IPS DF 6.9 (cell line): ENCODE data around the gene BTRC.

Source experiments
- DNase-seq: peaks from one replicate; pipeline ENCODE4 v3.0.0-alpha.2; 2013; ENCODE audit warnings: low read depth, low spot score
- H3K27ac ChIP-seq: one replicate; pipeline ENCODE4 v1.5.1; 2013; ENCODE audit warnings: low read length, control low read depth
- H3K27me3 ChIP-seq: 2 replicates; pipeline ENCODE4 v1.6.1; 2013; ENCODE audit warnings: mild to moderate bottlenecking, low read length; ENCODE audit not compliant: control insufficient read depth, insufficient read depth
- H3K36me3 ChIP-seq: 2 replicates; pipeline ENCODE4 v1.6.1; 2013; ENCODE audit warnings: low read length; ENCODE audit not compliant: control insufficient read depth, insufficient read depth
- H3K4me1 ChIP-seq: 2 replicates; pipeline ENCODE4 v1.6.1; 2013; ENCODE audit warnings: low read length; ENCODE audit not compliant: control insufficient read depth, insufficient read depth
- H3K4me3 ChIP-seq: 2 replicates; pipeline ENCODE4 v1.5.1; 2013; ENCODE audit warnings: mild to moderate bottlenecking, low read length
- H3K9me3 ChIP-seq: 2 replicates; pipeline ENCODE4 v1.6.1; 2013; ENCODE audit warnings: low read length, inconsistent platforms; ENCODE audit not compliant: control insufficient read depth, insufficient read depth
- WGBS: extraction: QIAGEN DNeasy Blood & Tissue Kit; methylation state at CpG from one replicate; pipeline ENCODE4 v1.1.7; 2013; ENCODE audit warnings: mixed read lengths, missing lambda C conversion rate; ENCODE audit not compliant: insufficient read length, insufficient coverage; 5-methylcytosine and 5-hydroxymethylcytosine counted together

The BTRC gene

DNA sequence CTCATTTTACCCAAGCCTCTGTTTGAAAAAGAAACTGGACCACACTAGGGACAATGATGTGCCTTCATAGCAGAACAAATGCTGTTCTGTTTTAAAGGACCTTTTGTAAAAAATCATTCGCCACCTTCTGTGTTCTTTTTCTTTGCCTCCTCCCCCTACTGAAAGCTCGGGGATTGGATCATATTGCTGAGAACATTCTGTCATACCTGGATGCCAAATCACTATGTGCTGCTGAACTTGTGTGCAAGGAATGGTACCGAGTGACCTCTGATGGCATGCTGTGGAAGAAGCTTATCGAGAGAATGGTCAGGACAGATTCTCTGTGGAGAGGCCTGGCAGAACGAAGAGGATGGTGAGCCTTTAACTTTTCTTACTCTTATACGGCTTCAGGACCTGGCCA is 171.9 kb downstream of the BTRC start:
- DNase-seq = no peak
- no peaks in the 10 kb centered on the region for H3K4me1 ChIP-seq
- no peaks in the 10 kb centered on the region for H3K9me3 ChIP-seq
- no peak overlapping the region for H3K4me3 ChIP-seq
- H3K27ac ChIP-seq = no peak overlapping the region
- WGBS = no CpG with 5 or more reads among the region's 6 CpGs
- H3K27me3 ChIP-seq = no peaks in the 10 kb centered on the region
- no peaks in the 10 kb centered on the region for H3K36me3 ChIP-seq

DNA sequence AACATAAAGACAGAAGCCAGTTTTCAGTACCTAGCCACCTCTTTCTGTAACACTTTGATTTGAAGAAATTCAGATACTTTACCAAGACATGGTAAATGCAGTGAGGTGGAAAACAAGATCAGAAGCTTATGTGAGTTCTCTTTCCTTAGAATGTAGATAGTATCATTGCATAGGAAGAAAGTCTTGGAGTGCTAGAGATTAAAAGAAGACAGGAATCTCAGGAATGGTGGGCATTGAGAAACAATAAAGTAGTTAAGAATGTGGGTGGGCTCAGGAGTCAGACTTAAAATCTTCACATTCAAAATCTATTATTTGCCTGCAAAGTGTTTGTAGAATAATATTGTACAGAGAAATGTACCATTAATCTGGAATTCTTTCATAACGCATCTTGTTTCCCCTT is 175.2 kb downstream of the BTRC start:
- DNase-seq = no peak
- H3K27me3 ChIP-seq = no peaks in the 10 kb centered on the region
- no peaks in the 10 kb centered on the region for H3K4me1 ChIP-seq
- no CpG with 5 or more reads among the region's 1 CpG for WGBS
- H3K9me3 ChIP-seq = no peaks in the 10 kb centered on the region
- no peak overlapping the region for H3K27ac ChIP-seq
- no peak overlapping the region for H3K4me3 ChIP-seq
- no peaks in the 10 kb centered on the region for H3K36me3 ChIP-seq

DNA sequence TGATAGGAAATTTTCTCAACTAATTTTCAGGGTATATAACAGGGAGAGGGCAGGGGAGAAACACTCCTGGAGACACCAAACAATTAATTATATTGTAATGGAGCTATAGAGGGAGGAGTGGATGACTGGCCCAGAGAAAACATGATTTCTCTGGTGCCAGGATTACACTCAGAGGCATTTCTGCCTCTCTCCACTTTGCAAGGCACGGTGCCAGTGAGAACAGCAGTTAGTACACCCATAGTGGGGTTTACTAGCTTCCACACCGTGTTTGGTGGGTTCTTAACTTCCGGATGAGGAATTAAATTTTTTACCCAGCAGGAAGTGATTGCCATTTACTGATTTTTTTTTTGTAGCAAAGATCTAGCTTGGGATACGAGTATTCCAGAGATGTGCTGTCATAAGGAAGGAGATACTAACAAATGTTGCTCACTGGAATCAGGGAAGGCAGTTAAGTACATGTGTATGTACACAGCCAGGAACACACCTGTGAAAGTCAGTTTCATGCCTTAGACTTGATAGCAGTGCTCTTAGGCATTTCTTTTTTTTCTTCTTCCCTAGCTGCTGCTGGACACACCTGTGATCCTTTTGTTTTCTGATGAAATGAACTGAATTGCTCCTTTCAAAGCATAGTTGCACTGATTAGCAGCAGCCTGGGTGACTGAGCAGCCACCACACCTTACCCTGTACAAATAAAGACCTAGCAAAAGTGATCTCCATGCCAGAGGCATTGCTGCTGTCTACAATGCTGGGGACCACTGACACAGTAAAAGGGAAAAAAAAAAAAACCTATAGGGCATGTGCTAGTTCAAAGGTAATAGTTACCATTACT is 176.0 kb downstream of the BTRC start:
- no peaks in the 10 kb centered on the region for H3K4me1 ChIP-seq
- H3K9me3 ChIP-seq = no peaks in the 10 kb centered on the region
- DNase-seq = no peak
- H3K4me3 ChIP-seq = no peak overlapping the region
- H3K27ac ChIP-seq = no peak overlapping the region
- no CpG with 5 or more reads among the region's 4 CpGs for WGBS
- H3K27me3 ChIP-seq = no peaks in the 10 kb centered on the region
- no peaks in the 10 kb centered on the region for H3K36me3 ChIP-seq

DNA sequence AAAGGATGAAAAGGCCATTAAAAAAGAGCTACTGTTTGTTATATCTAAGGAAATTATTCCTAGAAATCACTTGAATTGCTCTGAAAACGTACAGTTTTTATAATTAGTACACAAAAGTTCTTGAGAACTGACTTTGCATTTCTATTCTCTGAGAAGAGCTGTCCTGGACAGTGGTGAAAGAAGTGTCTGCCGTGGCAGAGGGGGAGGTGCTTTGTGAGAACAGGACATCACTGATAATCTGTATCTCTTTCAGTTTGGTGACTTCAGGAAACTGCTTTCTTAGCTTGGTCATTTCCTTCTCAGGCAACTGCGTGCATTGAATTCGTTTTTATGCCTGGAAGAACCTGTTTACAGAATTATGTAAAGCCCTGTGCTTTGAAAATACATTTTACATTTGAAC is 182.0 kb downstream of the BTRC start:
- Histone ChIP-seq H3K9me3 (no peaks in the 10 kb centered on the region), H3K27ac (no peak overlapping the region), H3K4me3 (no peak overlapping the region), H3K4me1 (no peaks in the 10 kb centered on the region), H3K27me3 (no peaks in the 10 kb centered on the region), H3K36me3 (no peaks in the 10 kb centered on the region)
- no peak for DNase-seq
- WGBS = no CpG with 5 or more reads among the region's 4 CpGs

DNA sequence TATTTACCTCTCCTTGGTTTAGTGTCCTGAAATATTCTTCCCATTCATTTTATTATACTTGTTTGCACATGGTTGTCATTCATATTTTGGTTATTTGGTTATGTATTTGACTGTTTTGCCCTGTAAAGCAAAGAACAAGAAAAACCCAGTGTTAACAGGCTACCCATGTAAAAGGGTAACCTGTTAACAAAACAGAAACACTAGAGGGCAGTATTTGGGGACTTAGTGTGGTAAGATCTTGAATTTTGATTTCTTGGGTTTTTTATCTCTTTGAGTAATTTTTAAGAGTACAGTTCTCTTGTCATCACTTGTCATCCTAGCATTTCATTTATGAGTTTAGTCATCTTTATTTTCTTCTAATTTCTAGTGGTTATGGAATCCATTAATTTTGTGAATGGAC is 182.8 kb downstream of the BTRC start:
- Histone ChIP-seq H3K4me1 (no peaks in the 10 kb centered on the region), H3K27me3 (no peaks in the 10 kb centered on the region), H3K27ac (no peak overlapping the region), H3K4me3 (no peak overlapping the region), H3K36me3 (no peaks in the 10 kb centered on the region), H3K9me3 (no peaks in the 10 kb centered on the region)
- DNase-seq = no peak

DNA sequence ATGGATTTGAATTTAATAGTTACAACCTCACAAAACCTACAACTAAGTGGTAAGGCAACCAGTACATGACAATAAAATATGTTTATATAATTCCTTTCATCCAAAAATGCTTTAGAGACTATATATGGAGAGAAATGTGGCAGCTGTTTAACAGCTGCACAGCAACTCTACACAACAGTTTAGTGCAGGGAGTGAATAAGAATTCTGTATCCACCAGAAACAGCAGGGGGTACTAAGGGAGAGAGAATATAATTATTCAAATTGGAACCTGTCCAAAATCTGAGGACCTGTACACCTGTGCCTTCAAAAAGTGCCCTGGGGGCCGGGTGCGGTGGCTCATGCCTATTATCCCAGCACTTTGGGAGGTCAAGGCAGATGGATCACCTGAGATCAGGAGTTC is 184.5 kb downstream of the BTRC start:
- Histone ChIP-seq H3K4me3 (no peak overlapping the region), H3K36me3 (no peaks in the 10 kb centered on the region), H3K4me1 (no peaks in the 10 kb centered on the region), H3K27ac (no peak overlapping the region), H3K27me3 (no peaks in the 10 kb centered on the region), H3K9me3 (no peaks in the 10 kb centered on the region)
- no CpG with 5 or more reads among the region's 2 CpGs for WGBS
- no peak for DNase-seq

DNA sequence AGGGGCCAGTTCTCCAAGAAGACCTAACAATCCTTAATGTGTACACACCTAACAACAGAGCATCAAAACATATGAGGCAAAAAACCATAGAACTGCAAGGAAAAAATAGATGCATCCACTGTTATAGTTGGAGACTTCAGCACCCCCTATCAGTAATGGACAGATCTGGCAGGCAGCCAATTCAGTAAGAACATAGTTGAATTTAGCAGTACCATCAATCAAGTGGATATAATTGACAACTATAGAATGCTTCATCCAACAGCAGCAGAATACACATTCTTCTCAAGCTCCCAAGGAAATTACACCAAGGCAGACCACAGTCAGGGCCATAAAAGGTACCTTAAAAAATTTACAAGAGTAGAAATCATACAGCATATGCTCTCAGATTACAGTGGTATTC is 191.9 kb downstream of the BTRC start:
- H3K27ac ChIP-seq = no peak overlapping the region
- DNase-seq = no peak
- H3K27me3 ChIP-seq = no peaks in the 10 kb centered on the region
- H3K9me3 ChIP-seq = no peaks in the 10 kb centered on the region
- no peaks in the 10 kb centered on the region for H3K4me1 ChIP-seq
- H3K36me3 ChIP-seq = no peaks in the 10 kb centered on the region
- H3K4me3 ChIP-seq = no peak overlapping the region

DNA sequence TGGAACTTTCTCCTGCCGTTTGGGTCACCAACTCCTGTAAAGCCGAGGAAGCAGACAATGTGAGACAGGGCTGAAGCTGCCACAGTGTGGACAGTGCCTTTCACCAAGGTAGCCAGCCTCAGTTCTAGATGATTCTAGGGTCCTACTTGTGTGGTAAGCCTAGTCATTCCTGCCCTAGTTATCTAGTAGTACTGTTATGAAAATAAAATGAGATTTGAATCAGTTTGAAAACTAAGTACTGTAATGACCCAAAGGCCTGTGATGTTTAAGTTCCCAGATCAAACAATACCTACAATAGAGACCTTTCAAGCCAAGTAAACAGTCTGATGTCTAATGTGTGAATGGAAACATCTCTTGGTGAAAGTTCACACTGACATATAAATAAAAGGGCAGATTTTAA is 197.0 kb downstream of the BTRC start:
- H3K36me3 ChIP-seq = 0 out of 2 replicates have a peak, but pooled peaks cover 3% of the 10 kb centered on the region
- DNase-seq = no peak
- no peaks in the 10 kb centered on the region for H3K4me1 ChIP-seq
- no peak overlapping the region for H3K27ac ChIP-seq
- no peak overlapping the region for H3K4me3 ChIP-seq
- H3K9me3 ChIP-seq = no peaks in the 10 kb centered on the region
- WGBS = no CpG with 5 or more reads among the region's 2 CpGs
- no peaks in the 10 kb centered on the region for H3K27me3 ChIP-seq

DNA sequence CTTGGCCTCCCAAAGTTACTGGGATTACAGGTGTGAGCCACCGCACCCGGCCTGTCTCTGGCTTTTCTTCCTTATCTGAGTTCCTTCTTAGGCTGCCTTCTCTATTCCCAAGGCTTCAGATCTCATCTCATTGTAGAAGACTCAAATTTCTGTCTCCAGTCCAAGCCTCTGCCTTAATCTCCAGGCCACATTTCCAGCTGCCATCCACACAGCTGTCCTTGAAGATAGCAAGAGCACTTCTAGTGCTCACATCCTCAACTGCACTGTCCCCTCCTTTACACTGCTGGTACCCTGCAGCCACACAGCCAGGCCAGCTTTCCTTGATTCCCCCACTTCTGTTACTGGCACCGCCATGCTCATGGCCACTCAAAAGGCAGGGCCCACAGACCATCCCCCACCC is 198.5 kb downstream of the BTRC start:
- DNase-seq = no peak
- Histone ChIP-seq H3K27me3 (no peaks in the 10 kb centered on the region), H3K27ac (no peak overlapping the region), H3K4me3 (no peak overlapping the region), H3K9me3 (no peaks in the 10 kb centered on the region), H3K36me3 (0 out of 2 replicates have a peak, but pooled peaks cover 3% of the 10 kb centered on the region), H3K4me1 (no peaks in the 10 kb centered on the region)
- no CpG with 5 or more reads among the region's 3 CpGs for WGBS

DNA sequence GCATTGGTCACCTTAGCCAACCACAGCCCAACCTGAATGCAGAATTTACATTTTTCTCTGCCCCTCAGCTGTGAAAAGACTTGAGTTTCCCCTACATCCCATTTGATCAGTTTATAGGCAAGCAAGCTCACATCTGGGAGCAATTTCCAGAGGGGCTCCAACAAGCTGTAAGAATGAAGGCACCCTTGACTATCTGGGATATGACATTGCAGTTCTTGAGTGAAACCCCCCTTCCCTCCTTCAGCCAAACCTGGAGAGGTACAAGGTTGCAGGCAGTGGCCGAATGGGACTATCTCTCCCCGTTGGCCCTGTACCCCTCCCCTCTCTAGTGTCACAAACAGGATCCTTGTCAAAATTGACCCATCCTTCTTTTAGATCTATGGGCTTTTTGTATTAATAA is 203.6 kb downstream of the BTRC start:
- Histone ChIP-seq H3K9me3 (no peaks in the 10 kb centered on the region), H3K27me3 (no peaks in the 10 kb centered on the region), H3K4me3 (no peak overlapping the region), H3K4me1 (peaks cover 2% of the 10 kb centered on the region; the same call in 1 of the 2 replicates), H3K27ac (no peak overlapping the region), H3K36me3 (no peaks in the 10 kb centered on the region)
- no peak for DNase-seq
- WGBS = no CpG with 5 or more reads among the region's 2 CpGs

DNA sequence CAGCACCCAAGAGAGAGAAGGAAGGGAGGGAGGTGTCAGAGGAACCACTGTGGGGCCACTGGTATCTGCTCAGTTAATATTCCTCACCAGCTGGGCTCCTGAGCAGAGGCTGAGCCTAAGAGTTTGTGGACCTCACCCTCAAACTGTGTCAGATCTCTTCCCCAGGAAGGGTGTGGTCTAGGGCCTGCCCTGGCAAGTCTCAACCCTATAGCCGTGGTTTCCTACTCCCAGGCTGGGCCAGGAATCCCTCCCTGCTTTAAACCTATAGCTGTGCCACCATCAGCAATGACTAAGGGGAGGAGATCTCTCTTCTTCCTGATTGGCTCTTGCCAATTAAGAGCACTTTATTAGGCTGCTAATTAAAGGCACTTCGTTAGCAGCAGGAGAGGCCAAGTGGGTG is 204.2 kb downstream of the BTRC start:
- WGBS = no CpG with 5 or more reads among the region's 2 CpGs
- DNase-seq = no peak

More for the DNA sequence above, 204.2 kb downstream of the BTRC start:
- Histone ChIP-seq H3K27ac (no peak overlapping the region), H3K36me3 (no peaks in the 10 kb centered on the region), H3K27me3 (no peaks in the 10 kb centered on the region), H3K4me3 (no peak overlapping the region), H3K9me3 (no peaks in the 10 kb centered on the region), H3K4me1 (peaks cover 2% of the 10 kb centered on the region; the same call in 1 of the 2 replicates)
